ENCODE measurements around the gene IFFO2.
A peak's percentile ranks its signal among the peaks of the same experiment; 100 is the strongest.
"Not testable (repeated sequence)": the region's sequence is repeated elsewhere in the genome, so short reads cannot be mapped to it uniquely, and the experiment has no call there.

Gene IFFO2

GRCh38 chr1:18917071-18917799, 39.2 kb downstream of the IFFO2 start:
- no peak for DNase-seq

DNA sequence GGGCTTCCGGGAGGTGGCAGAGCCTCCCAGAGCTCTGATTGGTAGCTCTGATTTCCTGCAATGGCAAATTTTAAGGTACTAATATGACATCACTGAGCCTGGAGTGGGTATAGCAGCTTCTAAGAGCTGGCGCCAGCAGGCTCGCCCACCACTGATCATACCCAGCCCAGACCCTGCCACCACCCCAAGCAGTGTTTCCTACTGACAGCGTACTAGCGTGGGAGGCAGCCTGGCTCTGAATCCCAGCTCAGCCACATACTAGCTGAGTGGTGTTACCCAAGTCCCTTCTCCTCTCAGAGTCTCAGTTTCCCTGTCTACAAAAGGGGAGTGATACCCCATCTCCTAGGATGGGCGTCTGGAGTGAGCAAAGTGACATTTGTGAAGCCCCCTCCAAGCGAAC, 41.1 kb downstream of the IFFO2 start:
- no peak for DNase-seq

DNA sequence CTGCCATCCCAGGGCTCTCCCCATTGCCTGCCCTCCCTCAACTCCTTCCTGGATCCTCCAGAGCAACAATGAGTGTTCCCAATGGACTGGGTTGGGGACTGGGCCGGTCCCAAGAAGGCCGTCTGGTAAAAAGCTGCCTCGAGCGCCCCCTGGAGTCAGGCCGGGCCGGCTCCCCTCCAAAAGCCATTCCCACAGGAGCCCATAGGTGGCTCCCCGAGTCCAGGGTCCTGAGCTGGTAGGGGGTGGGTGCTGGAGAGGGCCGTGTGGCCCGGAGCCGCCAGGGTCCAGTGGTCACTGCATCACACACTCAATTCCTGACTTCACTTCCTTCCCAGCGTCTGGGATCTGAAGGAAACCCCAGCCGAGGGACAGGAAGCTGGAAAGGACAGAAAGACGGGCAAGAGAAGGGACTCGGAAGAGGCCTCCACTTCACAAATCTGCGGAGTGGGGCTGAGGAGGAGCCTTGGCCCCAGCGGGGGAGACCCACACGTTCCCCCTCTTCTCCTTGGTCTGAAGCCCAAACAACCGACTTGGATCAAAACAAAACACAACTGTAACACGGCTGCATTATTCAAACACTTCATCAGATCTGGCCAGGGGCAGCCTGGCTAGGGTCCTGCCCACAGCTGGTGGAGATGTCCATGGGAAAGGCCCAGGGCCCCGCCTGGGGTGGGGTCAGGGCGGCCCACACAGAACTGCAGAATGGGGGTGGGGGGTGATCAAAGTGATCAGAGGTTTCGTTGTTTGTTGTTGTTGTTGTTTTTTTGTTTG, 43.2 kb downstream of the IFFO2 start:
- peak; percentile 78 for DNase-seq

DNA sequence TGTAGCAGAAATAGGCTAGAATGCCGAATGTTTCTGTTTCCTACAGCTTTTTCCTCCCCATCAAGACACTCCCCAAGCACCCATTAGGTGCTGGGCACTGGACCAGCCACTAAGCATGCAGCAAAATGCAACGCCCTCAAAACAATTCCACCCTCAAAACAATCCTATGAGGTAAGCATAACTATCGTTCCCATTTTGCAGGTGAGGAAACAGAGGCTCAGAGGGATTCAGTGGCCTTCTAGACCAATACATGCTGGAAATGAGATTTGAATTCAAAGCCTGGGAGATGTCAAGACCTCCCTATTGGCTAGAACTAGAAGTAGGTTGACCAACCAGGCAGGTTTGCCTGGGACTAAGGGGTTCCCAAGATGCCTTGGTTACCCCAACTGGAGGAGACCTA, 43.9 kb downstream of the IFFO2 start:
- no peak for DNase-seq

DNA sequence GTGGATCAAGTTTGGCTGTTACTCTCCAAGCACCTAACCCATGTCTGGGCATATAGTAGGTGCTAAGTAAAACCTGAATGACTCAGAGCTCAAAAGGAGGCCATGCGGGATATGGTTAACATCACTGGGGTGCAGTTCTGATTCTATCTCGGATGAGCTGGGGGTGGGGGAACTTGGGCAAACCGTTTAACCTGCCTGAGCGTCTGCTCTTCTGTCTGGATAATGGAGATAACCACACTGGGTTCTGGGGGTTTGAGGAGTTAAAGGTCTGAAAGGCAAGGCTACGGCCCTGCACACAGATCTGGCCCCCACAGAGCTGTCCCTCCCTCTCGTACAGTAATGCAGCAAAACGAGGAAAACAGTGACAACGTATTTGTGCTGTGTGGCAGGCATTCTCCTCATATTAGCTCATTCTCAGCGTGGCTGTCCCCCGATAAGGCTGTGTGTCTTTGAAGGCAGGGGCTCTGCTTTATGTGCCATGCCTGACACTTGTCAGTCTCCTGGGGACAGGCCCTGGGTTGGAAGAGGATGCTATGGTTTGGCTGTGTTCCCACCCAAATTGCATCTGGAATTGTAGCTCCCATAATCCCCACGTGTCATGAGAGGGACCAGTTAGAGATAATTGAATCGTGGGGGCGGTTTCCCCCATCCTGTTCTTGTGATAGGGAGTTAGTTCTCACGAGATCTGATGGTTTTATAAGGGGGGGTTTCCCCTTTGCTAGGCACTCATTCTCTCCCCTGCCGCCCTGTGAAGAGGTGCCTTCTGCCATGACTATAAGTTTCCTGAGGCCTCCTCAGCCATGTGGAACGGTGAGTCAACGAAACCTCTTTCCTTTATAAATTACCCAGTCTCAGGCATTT, 47.3 kb downstream of the IFFO2 start:
- DNase-seq, result no peak

GRCh38 chr1:18907917-18908845, 48.3 kb downstream of the IFFO2 start:
- DNase-seq, result no peak

DNA sequence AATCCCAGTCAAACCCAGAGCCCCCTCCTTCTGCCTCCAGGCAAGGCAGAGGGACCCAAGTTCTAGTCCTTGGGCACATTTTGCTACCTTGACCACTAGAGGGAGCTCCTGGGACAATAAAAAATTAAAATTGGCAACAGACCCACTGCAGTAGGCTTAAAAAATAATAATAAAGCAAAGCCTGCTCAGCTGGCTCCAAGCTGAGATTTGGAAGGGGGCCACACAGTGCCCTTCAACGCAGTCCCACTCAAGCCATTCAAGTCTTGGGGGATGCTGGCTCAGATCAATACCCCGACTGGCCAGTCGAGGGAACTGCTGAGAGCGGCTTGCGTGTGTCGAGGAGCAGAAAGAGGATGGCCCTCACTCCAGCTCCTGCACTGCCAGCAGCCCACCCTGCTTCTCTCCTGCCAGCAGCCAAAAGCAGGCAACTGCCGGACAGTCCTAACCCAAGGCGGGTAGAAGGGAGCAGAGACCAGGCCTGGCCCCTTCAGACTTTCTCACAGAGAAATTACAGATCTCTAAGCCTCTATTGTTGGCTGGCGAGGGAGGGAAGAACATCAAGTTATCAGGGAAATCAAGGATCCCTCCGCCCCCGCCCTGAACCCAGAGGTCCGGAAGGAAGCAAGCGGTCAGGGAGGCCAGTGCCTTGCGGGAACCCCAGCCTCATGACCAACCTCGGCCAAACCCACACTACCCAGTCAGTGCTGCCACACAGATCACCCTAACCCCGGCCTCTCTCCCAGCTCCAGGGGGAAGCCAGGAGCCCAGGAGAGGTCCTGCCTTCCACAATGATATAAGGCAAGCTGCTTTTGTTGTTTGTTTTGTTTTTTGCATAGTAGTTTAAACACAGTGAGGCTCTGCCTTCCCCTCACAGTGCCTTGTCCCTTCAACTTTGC, 49.2 kb downstream of the IFFO2 start:
- peak; percentile 81 for DNase-seq

DNA sequence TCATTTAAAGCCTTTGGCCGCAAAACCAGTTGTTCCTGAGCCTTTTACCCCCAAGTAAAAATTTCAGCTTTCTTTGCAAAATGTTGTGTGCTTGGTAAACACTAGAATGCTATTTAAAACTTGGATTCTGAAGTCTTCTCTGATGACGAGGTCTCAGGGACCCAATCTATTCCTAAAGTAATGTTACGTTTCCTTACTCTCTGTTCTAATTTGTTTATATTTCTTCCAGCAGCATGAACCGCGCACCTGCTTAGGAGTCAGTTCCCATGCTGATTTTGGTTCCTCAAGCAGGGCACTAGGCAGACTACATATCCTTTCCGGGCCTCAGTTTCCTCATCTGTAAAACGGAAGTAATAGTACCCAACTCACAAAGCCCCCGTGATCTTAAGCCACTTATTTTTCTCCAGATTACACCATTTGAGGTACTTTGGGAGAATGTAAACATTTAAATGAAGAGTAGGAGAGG, 53.2 kb downstream of the IFFO2 start:
- no peak for DNase-seq

GRCh38 chr1:18902523-18903290, 53.8 kb downstream of the IFFO2 start, which contains the start of gene ALDH4A1:
TSS of gene ALDH4A1 (minus strand) at chr1:18902555. CDS start at chr1:18902523, 32 bp downstream.
- DNase-seq, result peak; percentile 99

DNA sequence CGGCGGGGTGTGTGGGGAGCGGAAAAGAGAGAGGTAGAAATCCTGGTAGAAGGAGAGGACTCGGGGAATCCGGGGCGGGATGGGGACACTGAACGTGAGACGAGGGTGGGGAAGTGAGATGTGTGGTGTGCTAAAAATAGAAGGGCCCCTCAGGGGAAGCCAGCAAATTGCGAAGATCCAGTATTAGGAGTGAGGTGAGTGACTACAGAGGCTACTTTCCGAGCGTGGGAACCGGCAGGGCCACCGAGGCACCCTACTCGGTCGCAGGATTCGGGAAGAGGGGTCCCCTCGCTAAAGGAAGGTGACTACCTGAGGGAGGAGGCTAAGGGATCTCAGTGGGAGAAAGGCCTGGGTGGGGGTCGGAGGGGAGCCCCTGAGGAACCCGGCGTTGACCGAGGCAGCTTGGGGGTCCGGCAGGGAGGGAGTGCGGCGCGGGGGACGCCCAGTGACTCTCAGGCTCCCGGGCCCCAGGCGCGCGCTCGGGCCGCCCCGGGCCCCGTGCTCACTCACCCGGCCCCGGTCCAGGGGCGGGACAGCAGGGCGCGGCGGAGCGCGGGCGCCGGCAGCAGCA, 54.4 kb downstream of the IFFO2 start:
- no peak for DNase-seq

GRCh38 chr1:18901147-18901951, 55.1 kb downstream of the IFFO2 start:
- DNase-seq, result no peak

DNA sequence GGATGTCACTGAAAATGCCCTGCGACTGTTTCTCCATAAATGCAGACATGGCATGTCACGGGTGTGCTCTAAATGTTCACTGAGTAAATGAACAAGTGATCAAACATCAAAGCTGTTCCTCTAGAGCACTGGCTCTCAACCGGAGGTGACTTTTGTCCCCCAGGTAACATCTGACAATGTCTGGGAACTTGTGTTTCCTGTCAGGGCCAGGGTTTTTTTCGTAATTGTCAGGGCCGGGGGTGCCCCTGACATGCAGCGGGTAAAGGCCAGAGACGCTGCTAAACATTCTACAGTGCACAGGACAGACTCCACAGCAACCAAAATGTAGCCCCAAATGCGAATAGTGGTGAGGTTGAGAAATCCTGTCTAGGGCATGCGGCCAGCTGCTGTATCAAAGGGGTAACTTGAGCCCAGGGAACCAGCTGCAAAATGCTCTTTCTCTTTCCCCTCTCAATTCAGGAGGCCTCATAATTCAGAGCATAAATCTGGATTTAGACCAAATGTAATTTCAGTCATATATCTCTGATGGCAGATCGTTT, 56.1 kb downstream of the IFFO2 start:
- no peak for DNase-seq

DNA sequence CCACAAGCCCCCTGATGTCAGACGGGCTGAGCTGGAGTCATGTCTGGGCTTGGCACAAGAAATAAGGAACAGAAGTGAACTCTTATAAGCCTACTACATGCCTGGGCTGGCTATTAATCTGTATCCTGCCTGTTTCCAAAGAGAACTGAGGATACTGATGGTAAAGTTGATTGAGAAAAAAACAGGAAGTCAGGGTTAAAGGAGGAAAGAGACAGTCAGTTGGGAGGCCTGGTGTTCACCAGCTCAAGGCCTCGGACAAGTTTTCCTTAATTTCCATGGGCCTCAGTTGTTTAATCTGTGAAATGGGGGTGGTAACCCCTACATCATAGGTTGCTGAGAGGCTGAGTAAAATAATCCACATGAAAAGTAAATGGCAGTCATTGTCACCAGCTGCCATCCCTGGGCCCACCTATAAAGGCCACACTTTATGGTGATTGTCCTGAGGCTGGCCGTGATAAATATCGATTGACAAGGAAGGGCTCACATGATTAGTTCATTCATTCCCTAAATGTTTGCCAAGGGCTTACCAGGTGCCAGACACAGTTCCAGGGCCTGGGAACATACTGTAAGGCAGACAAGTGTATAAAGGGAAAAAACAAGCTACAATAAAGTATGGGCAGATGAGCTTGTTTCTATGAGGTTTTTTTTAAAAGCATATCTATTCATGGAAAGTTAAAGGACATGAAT, 57.0 kb downstream of the IFFO2 start:
- DNase-seq, result no peak

DNA sequence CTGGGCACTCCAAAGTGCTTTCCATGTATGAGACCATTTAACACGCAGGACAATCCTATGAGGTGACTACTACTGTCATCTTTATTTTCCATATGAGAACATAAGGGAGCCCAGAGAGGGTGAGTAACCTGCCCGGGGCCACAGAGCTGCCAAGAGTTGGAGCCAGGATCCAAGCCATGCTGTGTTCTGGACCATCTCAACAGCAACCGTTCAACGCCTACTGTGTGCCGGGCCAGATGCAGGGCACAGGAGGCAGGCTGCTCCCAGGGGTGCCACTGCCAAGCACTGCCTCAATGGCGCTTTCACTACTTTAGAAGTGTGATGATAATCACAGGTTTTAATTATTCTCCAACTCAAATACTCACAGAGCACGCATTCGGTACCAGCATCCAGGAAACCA, 57.9 kb downstream of the IFFO2 start:
- no peak for DNase-seq

GRCh38 chr1:18895317-18895716, 61.2 kb downstream of the IFFO2 start:
- DNase-seq, result no peak

GRCh38 chr1:18893120-18893519, 63.4 kb downstream of the IFFO2 start:
- no peak for DNase-seq

DNA sequence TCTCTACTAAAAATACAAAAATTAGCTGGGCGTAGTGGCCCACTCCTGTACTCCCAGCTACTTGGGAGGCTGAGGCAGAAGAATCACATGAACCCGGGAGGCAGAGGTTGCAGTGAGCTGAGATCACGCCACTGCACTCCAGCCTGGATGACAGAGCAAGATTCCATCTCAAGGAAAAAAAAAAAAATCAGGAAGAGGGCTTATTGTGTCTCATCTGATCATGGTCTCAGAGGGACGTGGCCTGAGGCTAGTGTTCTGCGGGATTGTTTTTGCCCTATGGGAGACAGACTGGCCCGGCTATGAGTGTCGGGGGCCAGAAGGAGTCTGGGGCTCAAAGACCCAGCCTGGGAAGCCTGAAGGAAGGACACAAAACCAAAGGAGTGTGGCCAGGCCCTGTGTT, 64.6 kb downstream of the IFFO2 start:
- not testable (repeated sequence) for DNase-seq

GRCh38 chr1:18891426-18891780, 65.1 kb downstream of the IFFO2 start:
- no peak for DNase-seq

All from activated CD4-positive, alpha-beta T cell treated with anti-CD3 and anti-CD28 coated beads, Interleukin-10, Interleukin-2, amounts not matched to agents 100 ng/mL and 50 ng/mL, durations not matched to agents 16 hours and 8 hours (primary cell).